HK-2 (cell line): ENCODE measurements around the gene RTN4RL1.

Source experiments
- DNase-seq: peaks from one replicate; pipeline ENCODE4 v3.0.0-alpha.2; 2018; ENCODE audit not compliant: unreplicated experiment

Gene RTN4RL1

DNA sequence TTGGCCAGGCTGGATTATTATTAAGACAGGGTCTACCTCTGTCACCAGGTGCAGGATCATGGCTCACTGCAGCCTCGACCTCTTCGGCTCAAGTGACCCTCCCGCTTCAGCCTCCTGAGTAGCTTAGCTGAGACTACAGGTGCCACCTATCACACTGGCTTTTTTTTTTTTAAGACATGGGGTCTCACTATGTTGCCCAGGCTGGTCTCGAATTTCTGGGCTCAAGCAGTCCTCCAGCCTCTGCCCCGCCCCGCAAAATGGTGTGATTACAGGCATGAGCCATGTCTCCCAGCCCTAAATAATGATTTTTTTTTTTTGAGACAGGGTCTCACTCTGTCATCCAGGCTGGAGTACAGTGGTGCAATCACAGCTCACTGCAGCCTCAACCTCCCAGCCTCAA lies 22.5 kb upstream of the RTN4RL1 start:
- no peak for DNase-seq

DNA sequence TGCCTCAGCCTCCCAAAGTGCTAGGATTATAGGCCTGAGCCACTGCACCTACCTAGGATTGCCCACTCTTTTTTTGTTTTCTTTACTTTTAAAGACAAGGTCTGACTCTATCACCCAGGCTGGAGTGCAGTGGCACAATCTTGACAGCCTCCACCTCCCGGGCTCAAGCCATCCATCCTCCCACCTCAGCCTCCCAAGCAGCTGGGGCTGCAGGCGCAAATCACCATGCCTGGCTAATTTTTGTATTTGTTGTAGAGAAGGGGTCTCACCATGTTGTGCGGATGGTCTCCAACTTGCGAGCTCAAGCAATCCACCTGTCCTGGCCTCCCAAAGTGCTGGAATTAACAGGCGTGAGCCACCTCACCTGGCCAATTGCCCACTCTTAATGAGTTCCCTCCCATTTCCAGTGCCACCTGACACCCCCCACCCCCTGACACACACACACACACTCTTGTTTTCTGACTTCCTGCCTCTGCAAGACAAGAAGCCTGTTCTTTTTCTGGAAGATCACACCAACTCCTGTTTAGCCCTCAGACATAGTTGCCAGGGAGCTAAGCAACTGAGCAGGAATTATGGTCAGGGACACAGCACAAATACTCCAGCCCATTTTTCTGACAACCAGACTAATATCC lies 19.2 kb upstream of the RTN4RL1 start:
- no peak for DNase-seq

DNA sequence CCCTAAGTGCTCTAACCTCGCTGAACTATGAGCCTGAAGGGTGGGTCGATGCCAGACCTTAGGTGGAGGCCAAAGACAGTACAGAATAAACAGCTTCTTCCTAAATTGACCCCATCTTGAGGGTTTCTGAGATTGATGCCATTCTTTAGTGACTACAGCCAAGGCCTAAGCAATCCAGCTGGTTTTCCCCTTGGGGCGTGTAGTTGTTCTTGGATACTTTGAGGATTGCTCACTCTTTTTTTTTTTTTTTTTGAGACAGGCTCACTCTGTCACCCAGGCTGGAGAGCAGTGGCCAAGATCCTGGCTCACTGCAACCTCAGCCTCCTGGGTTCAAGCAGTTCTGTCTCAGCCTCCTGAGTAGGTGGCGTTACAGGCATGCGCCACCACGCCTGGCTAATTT lies 18.7 kb upstream of the RTN4RL1 start:
- DNase-seq, result no peak

DNA sequence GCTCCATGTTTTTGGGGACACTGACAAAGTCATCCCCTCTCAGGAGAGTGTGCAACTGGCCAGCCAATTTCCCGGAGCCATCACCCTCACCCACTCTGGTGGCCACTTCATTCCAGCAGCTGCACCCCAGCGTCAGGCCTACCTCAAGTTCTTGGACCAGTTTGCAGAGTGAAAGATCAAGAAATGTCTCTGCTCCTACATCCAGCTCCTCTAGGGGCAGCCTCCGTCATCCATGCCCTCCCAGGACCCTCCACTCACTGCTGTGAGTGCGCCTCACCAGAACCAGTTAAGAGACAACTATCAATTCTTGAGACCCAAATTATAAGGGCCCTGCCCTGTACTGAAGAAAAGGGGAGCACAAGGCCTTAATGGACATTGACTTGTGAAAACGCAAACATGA lies 17.8 kb upstream of the RTN4RL1 start:
- no peak for DNase-seq

DNA sequence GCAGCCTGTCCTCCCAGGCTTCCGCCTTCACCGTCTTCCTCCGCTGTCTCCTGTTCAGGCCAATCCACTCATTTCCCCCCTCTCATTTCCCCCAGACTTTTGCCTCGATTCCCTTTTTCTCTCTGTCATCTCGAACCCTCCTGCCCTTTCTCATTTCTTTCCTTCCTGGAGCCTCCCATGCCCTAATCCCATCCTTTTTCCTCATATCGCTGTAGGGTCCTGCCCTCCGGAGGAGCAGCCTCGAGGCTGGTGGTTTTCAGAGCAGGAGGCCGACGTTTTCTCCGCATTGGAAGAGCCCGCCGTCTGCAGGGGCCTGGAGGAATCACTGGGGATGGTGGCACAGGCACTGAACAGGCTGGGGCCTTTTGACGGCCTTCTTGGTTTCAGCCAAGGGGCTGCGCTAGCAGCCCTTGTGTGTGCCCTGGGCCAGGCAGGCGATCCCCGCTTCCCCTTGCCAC lies 17.3 kb upstream of the RTN4RL1 start:
- peak; percentile 32 for DNase-seq

DNA sequence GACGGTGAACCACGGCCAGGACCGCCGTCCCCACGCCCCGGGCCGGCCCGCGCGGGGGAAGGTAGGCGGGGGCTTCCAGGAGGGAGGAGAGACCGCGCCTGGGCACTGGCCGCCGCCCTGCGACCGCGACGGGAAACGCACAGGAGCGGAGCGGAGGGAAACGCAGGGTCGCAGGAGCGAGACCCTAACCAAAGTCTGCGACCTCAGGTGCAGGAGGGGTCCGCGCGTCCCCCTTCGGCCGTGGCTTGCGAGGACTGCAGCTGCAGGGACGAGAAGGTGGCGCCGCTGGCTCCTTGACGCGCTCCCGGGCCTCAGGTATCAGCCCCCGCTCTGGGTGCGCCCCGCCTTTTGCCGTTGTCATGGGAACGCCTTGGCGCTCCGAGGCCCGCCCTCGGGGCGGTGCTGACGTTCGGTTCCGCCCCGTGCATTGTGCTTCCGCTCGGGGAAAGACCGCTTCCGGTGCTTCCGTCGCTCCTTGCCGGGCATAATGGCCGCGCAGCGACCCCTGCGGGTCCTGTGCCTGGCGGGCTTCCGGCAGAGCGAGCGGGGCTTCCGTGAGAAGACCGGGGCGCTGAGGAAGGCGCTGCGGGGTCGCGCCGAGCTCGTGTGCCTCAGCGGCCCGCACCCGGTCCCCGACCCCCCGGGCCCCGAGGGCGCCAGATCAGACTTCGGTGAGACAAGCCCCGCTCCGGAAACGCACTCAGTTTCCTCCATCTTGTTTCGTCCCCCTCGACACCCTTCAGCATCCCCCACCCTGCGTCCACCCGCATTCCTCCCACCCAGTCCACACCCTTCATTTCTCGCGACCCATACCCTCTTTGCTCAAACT lies 16.6 kb upstream of the RTN4RL1 start, which contains the start of gene OVCA2:
Gene OVCA2, plus strand, starts transcription at position 462 of the 829 bp plus-strand sequence. Its CDS starts 26 bp downstream, at position 488.
- peak; percentile 95 for DNase-seq

DNA sequence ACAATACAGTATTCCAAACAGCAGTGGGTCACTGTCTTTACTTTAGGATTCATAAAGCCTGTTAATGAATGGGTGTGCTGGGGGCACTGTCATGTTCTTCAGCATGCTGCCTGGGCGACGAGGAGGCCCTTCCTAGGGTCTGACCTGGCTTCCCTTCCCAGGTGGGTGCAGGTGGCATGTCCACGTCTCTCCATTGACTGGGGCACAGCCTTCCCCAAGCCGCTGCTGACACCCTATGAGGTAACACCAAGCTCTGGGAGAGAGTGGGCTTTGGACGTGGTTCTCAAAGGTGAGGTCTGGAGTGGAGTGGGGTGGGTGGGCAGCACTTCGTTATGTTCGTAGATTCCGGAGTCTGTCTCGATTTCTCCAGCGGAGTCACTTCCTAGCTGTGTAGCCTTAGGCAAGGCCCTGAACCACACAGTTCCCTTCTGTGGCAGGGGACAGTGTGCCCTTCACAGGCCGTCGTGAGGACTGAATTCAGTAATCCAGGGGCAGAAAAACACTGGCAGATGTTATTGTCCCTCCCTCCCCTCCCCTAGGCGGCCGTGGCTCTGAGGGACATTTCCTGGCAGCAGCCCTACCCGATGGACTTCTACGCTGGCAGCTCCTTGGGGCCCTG lies 15.9 kb upstream of the RTN4RL1 start:
- no peak for DNase-seq

DNA sequence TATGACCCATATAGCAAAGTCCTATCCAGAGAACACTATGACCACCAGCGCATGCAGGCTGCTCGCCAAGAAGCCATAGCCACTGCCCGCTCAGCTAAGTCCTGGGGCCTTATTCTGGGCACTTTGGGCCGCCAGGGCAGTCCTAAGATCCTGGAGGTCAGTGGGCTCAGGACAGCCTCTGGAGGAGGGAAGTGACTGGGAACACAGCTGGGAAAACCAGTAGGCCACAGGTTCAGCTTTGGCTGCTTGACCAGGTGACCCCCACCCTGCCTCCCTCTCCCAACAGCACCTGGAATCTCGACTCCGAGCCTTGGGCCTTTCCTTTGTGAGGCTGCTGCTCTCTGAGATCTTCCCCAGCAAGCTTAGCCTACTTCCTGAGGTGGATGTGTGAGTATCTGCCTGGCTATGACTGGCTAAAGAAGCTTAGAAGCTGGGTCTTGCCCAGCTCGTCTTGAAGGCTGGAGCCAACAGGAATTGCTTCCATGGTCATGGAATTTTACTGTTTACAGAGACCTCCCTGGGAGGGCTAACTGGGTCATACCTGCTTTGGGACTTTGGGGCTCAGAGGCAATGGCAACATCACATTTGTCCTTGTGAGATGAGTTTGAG lies 15.2 kb upstream of the RTN4RL1 start:
- no peak for DNase-seq

DNA sequence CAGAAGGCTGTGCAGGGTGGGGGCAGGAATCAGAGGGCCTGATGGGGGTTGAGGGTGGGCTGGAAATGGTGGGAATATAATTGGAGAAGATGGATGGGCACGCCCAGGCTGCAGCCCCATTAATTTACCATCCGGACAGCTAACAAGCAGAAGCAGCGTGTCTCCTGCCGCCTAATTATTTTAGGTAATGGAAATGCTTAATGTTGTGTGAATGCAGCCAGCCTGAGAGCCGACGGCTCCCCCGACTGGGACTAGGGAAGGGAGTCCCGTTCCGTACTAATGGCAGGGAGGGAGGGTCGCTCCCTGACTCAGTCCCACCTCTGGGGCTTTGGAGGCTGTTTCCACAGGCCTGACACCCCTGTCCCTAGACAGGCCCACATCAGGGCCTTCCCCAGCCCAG lies 12.0 kb upstream of the RTN4RL1 start:
- DNase-seq, result no peak

DNA sequence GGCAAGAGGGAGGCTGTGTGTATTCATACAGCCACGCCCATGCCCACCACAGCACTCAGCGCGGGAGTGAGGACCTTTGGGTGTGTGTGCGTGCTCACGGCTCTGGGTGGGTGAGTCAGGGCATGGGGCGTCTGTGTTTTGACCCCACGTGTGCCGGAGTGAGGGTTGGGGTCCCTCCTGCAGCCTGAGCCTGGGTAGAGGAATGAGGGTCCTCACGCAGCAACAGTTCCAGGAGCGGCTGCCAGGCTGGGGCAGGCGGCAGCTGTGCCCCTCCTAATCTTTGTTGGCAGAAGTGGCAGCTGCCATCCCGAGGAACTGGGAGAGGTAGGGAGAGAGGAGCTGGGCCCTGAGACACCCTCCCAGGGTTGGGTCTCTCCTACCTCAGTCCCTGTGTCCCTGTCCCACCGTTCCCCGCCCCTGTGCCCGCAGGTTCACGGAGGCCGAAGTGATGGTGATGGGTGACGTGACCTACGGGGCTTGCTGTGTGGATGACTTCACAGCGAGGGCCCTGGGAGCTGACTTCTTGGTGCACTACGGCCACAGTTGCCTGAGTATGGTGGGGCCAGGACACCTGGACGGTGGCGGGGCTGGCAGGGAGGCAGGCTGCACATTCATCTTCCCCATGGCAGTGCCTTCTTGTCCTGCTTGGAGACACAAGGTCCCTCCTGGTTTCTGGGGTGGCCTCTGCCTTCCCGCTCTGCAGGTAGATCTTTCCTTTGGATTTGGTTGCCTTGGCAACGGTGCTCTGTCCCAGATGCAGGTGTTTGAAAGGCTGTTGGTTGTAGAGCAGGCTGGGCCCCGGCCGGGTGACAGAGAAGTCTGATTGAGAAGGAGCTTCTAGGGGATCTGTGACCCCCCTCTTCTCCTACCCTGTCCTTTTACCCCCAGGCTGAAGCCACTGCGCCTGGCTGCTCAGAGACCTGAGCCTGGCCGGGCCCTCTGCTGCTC lies 10.7 kb upstream of the RTN4RL1 start:
- no peak for DNase-seq

DNA sequence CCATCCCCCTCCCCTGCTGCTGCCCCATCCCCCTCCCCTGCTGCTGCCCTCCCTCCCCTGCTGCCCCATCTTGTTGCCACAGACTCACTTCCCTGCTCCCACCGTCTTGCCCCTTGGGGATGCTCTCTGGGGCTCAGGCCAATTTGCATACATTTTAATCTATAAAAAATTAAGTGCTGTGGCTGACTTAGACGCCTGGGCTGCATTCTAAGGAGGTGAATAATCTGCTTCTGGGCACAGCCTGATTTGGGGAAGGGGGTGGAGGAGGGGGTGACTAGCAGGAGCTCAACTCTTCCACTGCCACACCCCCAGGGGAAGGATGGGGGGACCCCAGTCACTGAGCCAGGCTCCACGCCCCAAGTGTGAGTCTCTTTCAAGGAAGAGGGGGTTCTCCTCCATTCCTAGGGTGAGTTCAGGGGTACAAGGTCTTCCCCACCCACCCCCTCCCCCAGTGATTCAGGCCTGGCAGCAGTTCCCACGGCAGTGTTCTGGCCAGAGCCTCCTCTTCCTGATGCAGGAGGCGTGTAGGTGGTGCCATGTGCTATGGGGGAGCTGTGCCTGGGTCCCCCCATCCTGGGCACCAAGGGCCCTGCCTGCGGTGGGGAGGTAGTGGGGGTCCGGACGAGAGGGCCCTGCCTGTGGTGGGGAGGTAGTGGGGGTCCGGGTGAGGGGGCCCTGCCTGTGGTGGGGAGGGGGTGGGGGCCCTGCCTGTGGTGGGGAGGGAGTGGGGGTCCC lies 9.8 kb upstream of the RTN4RL1 start:
- DNase-seq, result peak; percentile 63

DNA sequence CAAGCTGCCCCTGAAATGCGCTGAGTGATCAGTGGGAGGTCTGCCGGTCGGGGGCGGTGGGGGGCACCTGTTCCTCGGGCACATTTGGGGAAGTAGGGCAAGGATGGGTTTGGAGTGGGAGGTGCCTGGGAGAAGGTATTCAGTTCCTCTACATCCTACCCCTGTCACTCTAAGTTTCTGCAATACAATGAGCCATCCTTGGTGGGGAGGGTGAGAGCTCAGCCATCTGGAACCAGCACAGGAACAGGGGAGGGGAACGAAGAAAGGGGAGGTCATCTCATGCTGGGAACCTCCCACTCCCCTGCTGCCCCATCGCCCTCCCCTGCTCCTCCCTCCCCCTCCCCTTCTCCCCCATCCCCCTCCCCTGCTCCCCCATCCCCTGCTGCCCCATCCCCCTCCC lies 9.0 kb upstream of the RTN4RL1 start:
- DNase-seq, result peak; percentile 63

DNA sequence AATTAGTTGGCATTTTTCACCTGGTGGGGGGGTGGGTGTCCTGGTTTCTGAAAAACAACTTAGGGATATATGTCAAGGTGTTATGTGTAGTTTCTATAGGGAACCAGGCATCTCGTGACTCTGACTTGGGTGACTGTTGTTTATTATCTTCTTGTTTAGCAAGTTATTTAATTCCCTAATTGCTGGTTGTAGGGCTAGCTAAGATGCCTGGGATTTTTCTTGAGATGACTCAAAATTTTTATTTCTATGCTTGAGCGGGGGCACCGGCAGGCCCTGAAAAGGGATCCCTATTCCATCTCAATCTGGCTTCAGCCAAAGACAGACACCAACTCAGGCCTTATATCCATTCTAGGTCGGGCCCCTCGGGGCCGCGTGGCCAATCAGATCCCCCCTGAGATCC lies 8.0 kb upstream of the RTN4RL1 start:
- no peak for DNase-seq

DNA sequence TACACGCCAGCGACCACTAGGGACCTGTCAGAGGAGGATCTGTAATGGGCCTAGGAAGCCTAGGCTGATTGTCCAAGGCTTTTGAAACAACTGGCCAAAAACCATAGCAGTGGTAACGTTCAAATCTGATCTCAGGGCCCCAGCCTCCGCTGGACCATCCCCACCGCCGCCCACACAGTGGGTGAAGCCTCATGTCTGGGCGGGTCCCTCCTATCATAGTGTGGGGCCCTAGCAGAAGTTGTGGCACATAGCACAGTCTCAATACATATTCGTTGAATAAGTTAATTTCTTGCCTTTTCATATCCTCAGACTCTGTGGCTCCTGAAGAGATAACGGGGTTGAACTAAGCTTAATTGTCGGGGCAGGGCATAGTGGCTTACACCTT lies 5.6 kb upstream of the RTN4RL1 start:
- DNase-seq, result peak; percentile 70

DNA sequence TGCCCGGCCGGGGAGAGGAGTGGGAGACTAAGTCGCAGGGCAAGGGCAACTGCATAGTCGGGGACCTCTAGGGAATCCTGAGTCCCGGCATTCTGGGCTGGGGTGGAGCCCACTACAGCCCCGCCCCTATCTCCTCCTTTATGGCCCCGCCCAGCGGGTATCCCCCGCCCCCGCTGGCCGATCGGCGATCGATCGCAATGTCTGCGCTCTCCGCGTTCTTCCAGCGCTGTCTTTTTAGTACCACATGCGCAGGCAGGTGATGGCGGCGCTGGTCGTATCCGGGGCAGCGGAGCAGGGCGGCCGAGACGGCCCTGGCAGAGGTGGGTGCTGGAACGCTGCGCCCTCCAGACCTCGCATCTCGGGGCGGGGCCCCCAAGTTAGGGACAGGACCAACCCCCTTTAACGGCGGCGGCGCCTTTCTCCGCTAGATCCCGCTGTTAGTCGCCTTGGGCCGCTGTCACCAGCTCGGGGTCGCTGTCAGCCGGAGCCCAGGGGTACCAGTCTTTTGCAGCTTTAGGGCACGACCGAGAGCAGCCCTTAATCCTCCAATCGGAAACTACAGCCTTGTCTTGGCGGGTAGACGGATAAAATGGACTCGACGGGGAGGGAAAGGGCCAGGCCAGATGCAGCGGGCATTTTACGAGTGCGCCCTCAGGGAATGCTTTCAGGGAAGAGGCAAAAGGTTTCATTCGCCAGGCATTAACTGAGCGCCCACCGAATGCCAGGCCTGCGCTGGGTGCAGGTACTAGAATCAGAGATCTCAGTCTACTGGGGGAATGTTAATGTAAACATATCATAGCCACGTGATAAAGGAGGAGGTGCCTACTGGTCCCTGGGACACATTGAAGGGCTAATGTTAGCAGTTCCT lies 5.0 kb upstream of the RTN4RL1 start, which contains the start of gene DPH1:
Gene DPH1, plus strand, starts transcription at position 243 of the 868 bp plus-strand sequence. Its CDS starts 17 bp downstream, at position 260.
- peak; percentile 87 for DNase-seq

DNA sequence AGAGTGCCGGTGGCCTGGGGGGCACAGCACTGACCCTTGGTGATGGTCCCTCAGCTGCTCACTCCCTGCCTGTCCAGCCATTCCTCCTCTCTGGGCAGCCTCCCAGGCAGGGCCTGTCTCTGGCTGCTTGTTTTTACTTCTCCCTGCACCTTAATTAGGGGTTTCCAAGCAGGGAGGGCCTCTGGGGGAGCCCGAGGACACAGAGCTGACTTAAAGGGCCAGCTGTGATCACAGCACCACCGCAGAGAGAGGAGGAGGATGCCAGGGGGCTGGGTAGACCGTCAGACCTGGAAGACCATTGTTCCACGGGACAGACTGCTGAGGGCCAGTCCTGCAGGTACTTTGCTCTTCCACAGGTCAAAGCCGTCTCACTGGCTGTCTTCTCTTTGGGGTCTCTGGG lies 3.6 kb upstream of the RTN4RL1 start:
- DNase-seq, result no peak

DNA sequence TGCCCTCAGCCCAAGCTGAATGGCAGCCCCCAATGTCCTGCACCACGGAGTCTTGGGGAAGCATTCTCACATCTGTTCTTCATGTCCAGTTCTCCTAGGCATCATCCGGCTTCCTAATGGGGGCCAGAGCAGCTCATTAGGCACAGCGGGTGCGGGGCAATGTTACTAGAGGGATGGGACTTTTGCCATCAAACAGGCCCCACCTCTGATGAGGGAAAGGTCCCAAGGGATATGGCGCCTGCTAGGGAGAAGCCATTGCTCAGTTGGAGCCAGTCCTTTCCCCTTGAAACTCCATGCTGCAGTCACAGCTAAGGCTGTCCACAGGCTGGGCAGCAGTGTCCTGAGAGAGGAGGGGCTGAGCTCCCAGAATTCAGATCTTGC lies 3.1 kb upstream of the RTN4RL1 start:
- no peak for DNase-seq

DNA sequence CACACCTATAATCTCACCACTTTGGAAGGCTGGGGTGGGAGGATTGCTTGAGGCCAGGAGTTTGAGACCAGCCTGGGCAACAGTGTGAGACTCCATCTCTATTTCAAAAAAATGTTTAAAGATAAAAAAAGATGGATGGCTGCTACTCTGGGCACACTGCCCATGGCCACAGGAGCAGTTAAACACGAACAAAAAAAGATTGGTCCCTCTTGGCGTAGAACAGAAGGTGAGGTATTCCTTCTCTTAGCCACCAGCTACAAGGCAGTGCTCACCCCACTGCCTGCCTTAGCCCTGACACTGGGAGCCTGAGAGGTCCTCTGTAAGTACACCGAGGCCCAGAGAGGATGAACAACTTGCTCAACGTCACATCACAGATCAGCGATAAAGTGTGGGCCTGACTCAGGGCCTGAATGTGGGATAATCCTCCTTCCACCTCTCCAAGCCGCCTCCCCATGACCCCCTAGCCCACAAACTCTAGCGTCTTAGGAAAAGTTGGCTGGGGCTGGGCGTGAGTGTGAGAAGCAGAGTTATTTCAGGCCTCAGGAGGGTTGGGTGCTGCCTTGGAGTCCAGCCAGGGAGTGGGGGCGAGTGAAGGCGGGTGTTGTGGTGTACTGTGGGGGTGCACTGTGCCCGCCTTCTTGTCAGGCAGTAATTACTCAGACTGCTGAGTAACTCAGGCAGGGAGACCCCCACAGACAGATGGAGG lies 2.5 kb upstream of the RTN4RL1 start:
- DNase-seq, result no peak
